ENCODE data around the gene STMND1.
"Not testable (repeated sequence)": the region's sequence is repeated elsewhere in the genome, so short reads cannot be mapped to it uniquely, and the experiment has no call there.

GRCh38 chr6:17070400-17070799, 31.4 kb upstream of the STMND1 start:
- TF ChIP-seq, protein P1, sequence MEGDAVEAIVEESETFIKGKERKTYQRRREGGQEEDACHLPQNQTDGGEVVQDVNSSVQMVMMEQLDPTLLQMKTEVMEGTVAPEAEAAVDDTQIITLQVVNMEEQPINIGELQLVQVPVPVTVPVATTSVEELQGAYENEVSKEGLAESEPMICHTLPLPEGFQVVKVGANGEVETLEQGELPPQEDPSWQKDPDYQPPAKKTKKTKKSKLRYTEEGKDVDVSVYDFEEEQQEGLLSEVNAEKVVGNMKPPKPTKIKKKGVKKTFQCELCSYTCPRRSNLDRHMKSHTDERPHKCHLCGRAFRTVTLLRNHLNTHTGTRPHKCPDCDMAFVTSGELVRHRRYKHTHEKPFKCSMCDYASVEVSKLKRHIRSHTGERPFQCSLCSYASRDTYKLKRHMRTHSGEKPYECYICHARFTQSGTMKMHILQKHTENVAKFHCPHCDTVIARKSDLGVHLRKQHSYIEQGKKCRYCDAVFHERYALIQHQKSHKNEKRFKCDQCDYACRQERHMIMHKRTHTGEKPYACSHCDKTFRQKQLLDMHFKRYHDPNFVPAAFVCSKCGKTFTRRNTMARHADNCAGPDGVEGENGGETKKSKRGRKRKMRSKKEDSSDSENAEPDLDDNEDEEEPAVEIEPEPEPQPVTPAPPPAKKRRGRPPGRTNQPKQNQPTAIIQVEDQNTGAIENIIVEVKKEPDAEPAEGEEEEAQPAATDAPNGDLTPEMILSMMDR (IDR thresholded peaks at IDR 0.05), result not testable (repeated sequence)
- TF ChIP-seq EZH2 (IDR thresholded peaks at IDR 0.05; ENCODE audit: borderline replicate concordance, insufficient read depth, low read depth, low read length, poor library complexity, severe bottlenecking), result not testable (repeated sequence)

Data from B cell (primary cell).